AG08395 (cell line): ENCODE data around the gene LSAMP.

Experiments used
- DNase-seq: peaks from one replicate; pipeline ENCODE4 v3.0.0; 2012; ENCODE audit warnings: mixed read lengths, low spot score

The LSAMP gene

DNA sequence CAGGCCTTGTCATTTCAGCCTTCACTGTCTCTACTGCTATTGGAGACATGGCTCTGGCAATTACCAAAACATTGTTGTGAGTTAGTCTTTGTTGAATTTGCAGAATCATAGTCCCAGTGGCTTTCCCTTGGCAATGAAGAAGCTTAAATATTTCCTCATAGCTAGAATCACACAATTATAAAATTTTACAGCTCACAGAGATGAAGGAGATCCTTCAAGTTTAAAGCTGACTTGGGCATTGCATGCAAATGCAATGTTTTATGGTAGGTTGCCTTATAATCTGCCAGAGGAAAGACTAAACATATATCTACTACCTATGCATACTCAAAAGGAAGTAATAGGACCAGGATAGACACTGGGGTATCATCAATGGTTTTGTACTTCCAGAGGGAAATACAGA is 90.9 kb downstream of the LSAMP start:
- no peak for DNase-seq

DNA sequence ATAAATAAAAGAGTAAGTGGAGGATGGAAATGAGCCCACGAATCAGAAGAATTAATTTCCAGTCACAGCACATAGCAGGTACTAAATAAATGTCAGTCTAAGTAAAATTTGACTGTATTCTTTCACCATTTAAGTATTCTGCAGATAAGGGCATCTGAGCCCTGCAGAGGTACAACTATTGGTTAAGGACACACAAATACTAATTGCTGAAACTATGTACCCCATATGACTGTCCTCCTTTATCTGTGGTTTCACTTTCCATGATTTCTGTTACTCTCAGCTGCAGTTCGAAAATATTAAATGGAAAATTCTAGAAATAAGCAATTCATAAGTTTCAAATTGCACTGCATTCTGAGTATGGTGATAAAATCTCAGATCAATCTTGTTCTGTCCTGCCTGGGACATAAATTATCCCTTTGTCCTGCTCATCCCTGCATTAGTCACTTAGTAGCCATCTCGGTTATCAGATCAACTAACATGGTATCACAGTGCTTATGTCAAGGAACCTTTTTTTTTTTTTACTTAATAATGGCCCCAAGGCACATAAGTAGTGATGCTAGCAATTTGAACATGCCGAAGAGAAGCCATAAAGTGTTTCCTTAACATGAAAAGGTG is 95.1 kb downstream of the LSAMP start:
- DNase-seq = no peak

DNA sequence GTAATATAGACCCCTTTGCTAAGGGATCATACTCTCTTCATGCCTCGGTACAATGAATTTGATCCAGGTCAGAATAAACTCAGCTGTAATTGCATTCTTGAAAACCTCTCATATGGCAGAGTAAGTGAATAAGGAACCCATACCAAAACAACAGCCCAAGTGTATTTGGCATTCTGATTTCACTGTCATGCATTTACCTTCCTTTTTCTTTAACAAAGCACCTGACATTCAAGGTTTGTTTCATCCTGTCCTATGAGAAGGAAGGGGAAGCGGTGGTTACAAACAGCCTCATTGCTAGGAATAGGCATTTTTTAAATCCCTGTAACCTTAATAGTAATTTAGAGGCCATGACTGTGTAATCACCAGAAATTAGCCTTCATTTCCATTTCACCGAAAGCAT is 97.1 kb downstream of the LSAMP start:
- DNase-seq = no peak

DNA sequence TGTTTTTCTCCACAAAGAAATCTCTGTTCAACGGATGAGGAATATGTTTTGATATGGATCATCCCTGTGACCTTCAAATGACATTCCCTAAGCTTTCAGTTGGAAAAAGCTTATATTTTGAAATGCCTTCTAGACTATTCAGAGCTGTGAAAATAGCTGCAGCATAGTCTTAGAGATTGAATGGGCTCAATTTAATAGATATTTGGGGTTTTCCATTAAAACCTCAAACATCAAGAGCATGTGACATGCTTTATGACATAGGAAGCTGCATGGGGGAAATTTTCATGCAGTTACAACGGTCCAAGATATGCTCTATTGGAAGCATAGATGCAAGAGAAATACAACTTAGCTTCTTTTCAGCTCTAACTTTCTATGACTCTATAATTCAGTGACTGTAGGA is 102.8 kb downstream of the LSAMP start:
- no peak for DNase-seq

DNA sequence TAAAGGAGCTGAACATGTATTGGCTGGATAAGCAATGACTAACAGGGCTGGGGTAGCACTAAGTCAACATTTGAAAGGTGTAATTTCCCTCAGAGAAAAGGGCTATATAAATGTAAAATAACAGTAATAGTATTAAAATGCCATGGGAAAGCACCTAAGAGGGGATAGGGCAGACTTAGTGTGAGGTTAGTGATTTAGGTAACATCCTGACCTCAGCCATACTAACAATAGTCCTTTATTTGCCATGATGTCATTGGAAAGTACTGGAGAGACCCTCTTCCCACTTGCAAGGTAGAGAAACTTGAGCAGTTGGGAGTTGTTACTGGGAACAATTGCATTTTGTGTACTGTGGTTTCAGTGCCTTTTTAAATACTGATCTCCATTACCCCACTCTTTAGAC is 103.4 kb downstream of the LSAMP start:
- DNase-seq = no peak

DNA sequence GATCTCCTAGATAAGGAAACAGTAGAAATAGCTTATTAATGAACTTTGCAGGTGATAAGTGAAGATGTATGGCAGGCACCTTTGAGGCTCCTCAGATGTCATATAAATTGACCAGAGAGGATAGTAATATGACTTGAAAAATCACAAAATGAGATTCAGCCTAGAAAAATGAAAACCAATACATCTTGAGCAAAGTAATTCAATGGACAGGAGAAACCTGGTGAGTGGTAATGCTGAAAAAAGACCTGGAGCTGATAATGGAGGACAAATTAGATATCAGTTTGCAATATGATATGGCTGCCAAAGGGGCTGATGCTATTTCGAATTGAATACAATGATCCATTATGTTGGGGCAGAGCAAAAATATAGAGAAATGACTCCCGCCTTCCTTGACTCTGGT is 103.9 kb downstream of the LSAMP start:
- DNase-seq = no peak

DNA sequence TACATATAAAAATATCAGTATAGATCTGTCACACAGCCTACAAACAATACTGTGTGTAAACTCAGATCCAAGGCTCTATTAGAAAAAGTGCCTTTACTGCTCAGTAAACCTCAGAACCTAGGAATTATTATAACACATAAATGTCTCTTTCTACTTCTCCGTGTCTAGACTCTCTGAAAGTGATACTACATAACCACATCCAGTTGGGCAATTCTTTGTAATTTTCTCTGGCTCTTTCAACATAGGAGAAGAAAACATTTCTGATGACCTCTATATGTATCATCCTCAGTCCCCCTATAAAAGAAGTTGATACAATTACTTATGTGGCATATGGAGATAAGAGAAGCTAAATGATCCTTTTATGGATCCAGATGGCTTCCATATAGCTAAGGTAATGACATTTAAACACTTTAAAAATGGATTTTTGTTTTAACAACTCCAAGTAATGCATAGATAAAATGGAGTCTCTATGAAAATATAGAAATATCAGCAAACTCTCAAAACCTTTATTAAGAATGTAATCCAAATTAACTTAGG is 104.5 kb downstream of the LSAMP start:
- DNase-seq = peak; percentile 4

DNA sequence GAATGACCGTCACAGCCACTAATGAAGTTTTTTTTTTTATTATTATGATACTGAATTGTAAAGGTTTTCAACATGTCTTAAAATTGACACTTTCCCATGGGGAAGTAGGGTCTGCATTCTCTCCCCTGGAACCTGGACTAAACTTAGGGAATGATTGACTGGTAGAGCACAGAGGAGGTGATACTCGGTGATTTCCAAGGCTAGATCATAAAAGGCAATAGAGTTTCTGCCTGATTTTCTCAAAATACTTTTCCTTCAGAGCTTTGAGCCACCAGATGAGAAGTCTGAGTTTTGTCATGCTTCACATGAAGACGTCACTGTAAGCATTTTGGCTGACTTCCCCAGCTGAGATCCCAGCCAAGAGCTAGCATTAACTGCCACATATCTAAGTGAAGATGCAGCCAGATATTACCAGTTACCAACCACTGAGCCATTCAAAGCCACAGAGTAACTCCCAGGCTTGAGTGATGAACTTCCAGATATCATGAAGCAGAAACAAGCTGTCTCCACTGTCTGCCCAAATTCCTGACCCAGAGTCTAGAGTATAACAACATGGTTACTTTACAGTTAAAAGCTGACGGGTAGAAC is 105.8 kb downstream of the LSAMP start:
- DNase-seq = peak; percentile 70

DNA sequence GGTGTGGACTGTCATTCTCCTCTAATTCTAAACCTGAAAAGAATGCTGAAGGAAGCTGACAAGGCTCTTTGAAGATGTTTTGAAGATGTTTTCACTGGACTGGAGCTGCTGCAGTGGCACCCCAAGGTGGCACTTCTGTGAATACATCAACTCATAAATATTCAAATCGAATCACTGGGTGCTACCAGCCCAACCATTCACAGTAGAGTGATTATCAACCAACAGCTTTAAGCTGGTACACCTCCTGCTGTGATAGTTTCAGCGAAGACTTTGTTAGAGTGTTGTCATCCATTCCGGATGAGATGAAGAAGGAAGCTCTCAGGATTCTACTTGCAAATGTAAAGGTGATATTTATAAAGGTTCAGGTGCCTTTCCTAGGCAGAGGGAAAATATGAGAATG is 106.6 kb downstream of the LSAMP start:
- no peak for DNase-seq

DNA sequence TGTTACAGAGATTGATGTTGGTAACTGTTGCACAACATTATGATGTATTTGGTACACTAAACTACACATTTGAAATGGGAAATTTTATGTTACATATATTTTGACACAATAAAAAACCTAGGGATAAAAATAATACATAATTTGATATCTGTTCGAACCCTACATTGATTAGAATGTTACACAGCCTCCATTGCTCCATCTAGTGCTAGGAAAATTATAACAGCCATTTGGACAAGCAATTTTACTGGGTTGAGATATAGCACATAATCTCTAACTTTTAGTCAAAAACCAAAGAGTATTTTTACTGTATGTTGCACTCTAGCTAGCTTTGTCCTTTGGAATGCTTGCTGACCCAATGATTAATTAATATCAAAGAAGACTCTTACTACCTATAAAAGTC is 108.1 kb downstream of the LSAMP start:
- no peak for DNase-seq

DNA sequence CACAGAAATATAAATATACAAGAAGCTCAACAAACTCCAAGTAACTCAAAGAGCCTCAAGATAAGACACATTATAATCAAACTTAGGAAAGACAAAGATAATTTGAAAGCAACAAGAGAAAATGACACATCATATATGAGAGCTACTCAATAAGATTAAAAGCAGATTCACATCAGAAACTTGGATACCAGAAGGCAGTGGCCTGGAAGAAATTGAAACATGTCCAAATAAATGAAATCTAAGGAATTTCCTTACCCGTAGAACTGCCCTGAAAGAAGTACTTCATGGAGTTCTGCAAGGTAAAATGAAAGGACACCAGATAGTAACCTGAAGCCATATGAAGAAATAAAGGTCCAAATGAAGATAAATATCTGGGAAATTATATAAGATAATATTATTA is 113.9 kb downstream of the LSAMP start:
- no peak for DNase-seq

DNA sequence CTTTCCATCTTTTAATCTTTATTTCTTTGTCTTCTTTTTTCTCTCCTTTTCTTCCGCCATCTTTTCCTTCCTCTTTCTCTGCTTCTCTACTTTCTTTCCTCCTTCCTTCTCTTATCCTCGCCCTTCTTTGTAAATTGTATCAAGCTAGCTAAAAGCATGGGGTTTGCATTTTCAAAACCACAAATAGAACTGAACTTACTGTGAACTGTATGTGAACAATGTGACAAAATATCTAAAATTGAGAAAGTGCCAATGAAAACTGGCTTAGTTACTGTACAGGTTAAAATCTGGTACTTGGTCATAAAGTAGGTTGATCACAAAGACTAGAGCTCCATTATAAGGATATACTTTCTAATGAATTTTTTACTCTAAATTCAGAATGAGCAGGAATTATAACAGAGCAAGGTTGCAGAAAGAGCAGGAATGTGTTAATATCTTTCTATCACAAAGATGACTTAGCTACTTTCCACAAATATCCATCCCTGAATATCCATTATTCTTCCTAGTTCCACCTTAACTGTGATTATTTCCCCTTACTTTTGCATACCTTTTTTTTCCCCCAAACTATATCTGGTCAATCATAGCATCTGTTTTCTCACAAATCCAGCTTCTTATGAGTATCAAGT is 122.4 kb downstream of the LSAMP start:
- no peak for DNase-seq

DNA sequence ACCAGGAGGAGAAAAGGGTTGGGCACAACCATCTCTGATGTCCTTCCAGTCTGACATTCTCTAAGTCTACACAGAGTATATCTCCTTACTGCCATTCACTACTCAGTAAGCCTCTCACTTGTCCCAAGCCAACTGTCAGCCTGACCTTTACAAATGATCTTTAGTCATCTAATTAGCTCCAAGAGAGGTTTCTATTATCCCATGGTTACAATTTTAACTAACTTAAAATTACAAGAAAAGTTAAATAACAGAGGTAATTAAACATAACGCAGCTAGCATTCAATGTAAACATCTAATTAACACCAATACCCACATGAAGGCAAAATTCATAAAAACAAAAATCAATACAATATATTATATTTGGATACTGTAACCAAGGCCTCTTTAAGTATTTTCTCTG is 126.9 kb downstream of the LSAMP start:
- no peak for DNase-seq

DNA sequence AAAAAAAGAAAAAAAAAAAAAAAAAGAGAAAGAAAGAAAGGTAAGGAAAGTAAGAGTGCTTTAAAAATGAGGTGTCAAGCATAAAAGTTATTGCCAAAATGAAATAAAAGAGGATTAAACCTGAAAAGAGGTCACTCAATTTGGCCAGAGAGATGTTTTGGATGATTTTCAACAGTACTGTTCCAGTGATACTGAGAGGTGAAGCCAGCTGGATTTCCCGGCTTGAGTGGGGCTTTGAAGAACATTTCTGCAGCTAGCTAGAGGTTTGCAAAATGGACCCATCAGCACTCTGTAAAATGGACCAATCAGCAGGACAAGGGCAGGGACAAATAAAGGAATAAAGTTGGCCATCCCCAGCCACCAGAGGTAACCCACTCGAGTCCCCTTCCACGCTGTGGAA is 128.5 kb downstream of the LSAMP start:
- no peak for DNase-seq

DNA sequence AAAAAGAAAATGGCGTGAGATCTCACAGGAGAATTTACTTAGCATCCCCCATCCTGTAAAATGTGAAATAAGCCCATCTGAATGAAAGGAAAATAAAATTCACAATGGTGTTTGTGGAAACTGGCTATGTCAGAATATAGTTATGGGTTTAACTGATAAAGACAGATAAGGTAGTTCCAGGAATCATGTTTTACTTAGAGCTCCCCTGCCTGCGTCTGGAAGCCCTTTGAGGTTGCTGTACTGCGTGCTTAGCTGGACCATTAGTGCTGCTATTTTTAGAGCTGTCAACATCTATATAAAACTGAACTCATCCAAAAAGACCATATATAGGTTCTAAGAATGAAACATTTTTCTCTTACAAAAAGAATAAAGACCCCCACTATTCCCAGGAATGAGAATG is 130.8 kb downstream of the LSAMP start:
- DNase-seq = no peak

DNA sequence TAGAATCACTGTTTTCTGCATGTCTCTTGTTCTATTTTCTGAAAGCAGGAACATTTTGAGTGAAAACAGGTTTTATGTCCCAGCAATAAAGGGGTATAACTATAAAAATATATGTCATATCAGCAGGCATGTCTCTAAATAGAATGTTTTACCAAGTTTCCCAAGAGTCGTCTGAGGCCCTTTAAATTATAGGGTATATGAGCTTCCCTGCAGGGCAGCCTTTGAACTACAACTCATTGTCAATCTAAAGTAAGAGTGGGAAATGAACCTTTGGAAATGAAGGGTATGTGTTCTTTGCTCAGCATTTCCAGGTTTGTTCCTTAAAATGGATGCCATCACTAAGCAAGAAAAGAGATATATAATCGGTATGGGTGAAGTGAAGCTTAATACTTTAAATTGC is 138.6 kb downstream of the LSAMP start:
- no peak for DNase-seq

DNA sequence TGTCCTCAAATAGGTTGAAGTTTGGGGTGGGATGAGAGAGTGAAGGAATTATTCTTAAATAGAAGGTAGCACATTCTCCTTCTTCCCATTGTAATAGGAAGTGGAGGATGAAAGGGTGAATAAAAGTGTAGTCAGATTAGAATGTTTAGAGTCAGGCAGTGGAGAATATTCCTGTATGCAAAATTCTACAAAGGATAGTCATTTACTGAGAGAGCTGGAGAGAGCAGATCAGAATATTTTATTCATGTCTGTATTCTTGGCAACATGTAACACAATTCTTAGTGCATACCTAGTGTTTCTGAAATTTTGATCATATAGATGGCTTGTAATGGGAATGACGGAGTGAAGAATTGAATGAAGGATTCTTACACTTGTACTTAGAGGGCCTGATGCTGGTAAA is 139.1 kb downstream of the LSAMP start:
- DNase-seq = no peak

DNA sequence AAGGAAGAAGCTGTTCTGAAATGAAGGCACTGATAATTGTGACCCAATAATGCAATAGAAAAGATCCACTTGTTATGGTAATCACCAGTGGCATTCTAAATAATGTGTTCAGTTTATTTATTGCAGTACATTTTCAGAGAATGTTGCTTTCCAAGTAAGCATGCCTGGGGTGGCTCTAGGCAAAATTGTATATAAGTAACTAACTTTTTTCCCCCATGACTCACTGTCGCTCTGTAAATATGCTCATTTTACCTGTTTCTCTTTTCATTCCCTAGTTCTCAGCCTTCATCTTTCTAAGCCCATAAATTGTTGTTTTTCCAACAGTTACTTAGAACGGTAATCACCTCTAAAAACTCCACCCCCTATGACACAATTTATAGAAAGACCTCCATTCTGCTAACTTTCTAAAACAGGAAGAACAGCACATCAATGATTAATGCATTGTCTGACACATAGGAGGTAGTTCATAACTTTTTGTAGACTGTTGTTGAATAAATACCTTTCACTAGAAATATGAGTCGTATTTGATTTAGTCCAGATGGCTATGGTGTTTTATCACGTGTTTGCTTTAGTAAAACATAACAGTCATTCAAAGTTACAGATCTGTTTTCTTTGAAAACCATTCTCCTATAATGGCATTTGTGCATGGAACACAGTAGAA is 143.1 kb downstream of the LSAMP start:
- peak; percentile 10 for DNase-seq

DNA sequence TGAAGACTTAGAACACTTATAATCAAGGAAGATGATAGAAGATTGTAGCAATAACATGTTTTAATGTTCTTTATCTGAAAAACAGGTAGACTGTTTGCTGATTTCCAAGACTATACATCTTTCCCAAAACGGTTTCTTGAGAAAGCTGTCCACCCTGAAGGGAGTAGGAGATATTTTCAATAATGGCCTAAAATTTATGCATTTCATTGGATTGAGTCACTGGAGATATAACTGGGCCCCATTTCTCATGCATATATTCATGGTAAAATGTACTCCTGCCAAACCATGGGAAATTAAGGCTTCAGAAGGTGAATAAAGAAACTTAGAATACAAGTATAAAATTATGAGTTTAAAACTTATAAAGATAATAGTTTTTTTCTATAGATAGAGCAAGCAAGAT is 143.9 kb downstream of the LSAMP start:
- DNase-seq = no peak

DNA sequence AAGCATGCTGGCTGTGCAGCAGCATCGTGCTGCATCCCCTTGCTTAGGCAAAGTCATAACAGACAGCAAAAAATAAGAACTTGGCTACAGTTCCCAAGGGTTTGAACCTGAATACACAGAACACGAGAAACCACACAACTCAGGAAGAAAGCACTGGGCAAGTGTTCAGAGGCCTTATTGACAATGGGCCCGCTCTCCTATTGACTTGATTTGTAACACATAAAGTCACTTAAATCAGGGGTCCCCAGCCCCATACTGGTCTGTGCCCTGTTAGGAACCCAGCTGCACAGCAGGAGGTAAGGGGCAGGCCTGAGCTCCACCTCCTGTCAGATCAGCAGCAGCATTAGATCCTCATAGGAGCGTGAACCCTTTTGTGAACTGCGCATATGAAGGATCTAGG is 145.1 kb downstream of the LSAMP start:
- DNase-seq = no peak

DNA sequence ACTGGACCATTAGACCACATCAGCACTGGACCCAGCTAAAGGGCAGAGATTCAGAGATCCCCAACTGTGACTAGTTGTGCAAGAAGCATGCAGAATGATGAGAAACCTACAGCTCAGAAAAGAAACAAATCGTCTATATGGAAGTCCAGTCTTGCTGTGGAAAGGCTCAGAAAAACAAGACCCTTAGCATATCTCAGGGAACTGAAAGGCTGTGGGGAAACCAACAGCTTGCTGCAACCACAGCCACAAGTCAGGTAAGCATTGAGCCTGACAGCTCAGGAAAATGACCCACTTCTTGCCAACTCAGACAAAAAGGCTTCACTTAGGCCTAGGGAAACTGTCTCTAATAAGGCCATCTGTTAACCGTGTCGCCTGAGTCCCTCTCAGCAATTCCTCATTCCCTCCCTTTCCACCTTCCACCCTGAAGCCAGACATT is 145.6 kb downstream of the LSAMP start:
- no peak for DNase-seq

DNA sequence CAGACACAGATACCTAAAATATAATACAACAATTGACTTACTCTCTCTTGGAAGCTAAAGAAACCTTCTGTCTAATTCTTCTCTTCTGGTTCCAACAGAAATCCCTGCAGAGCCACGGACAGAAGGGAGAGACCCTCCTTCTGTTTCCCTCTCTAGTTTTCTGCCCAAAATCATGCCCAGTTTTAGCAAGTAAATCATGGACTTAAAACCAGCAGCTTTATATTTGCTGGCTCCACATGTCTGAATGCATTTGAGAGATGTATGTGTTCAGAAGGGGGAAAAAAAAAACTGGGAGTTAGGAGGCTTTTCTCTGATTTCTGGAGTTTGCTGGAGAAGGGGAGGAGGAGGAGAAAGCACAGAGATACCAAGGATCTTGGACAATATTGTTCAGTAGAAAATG is 147.1 kb downstream of the LSAMP start:
- no peak for DNase-seq

DNA sequence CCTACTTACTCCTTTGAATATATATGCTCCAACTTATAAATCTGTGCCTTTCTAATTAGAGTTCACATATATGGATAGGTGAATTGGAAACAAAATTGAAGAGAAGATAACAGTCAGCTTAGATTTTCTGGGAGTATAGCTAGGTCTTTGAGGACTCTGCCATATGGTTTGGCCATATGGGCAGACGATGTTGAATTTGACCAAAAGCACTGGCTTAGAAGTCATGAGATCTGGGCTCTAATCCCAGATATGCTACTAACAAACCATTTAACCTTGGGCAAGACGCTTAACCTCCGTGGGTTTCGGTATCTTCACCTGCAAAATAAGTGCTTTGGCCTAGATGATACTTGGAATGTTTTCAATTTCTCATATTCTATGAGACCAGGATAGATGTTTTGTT is 154.1 kb downstream of the LSAMP start:
- DNase-seq = no peak
